Retinal pigment epithelial cell (primary cell): ENCODE data around the gene BICC1.

Experiments used
- DNase-seq: peaks from one replicate; pipeline ENCODE4 v3.0.0-alpha.2; 2010; ENCODE audit warnings: low read depth
- H3K4me3 ChIP-seq: 2 replicates; pipeline ENCODE4 v1.5.1; 2011; ENCODE audit warnings: mild to moderate bottlenecking, low read length, control low read depth, moderate library complexity
- CTCF ChIP-seq: conservative IDR thresholded peaks from 2 replicates; pipeline ENCODE4 v1.5.1; 2011; ENCODE audit warnings: low read depth, low read length, control low read depth, inconsistent platforms

Gene BICC1

DNA sequence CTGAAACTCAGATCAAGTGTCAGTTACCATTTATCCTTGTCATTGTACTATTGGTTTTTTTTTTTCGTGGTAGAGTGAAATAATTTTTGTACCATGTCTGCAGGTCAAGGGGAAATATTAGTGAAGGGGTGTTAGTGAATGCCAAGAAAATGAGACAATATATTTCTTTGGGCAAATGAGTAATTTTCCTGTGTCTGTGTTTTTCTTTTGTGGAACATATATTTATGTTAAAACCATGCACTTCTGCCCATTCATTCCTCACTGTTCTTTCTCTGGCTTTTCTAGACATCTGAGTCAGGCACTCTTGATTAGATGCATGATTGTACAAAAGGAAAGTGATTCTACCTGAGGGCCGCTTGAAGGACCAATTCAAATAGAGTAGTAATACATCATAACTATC lies 161.6 kb downstream of the BICC1 start:
- TF ChIP-seq CTCF = no peak
- H3K4me3 ChIP-seq = no peak overlapping the region
- DNase-seq = no peak

DNA sequence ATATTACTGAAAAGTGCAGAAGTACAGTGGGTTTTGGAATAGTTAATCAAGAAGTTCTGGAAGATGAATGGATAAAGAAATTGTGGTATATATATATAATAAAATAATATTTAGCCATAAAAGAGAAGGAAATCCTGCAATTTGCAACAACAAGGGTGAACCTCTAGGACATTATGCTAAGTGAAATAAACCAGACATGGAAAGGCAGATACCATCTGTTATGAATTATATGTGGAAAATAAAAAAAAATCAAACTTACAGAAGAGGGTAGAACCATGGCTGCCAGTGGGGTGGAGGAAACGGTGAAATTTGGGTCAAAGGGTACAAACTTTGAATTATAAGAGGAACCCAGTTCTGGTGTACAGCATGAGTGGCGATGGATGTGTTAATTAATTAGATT lies 162.6 kb downstream of the BICC1 start:
- no peak overlapping the region for H3K4me3 ChIP-seq
- no peak for DNase-seq
- no peak for TF ChIP-seq CTCF

- no peak for TF ChIP-seq CTCF
- DNase-seq = no peak
- H3K4me3 ChIP-seq = no peak overlapping the region
Observed at GRCh38 chr10:58691528-58691927, 178.9 kb downstream of the BICC1 start.

DNA sequence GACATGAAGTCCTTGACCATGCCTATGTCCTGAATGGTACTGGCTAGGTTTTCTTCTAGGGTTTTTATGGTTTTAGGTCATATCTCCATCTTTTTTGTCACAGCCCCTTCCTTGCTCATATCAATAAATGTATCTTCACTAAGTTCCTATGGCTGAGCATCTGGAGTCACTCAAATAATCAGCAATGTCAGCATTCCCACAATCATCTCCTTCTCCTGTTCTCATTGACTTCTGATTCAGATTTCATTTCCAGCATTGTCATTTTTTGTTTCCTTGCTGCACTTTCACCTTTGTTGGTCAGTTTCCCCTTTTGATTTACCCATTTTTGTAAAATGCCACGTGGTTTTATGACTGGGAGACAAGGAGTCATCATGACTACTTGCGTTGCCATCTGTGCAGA lies 181.2 kb downstream of the BICC1 start:
- no peak overlapping the region for H3K4me3 ChIP-seq
- DNase-seq = no peak
- TF ChIP-seq CTCF = no peak

GRCh38 chr10:58695022-58695421 lies 182.3 kb downstream of the BICC1 start:
- TF ChIP-seq CTCF = no peak
- H3K4me3 ChIP-seq = no peak overlapping the region
- DNase-seq = no peak

DNA sequence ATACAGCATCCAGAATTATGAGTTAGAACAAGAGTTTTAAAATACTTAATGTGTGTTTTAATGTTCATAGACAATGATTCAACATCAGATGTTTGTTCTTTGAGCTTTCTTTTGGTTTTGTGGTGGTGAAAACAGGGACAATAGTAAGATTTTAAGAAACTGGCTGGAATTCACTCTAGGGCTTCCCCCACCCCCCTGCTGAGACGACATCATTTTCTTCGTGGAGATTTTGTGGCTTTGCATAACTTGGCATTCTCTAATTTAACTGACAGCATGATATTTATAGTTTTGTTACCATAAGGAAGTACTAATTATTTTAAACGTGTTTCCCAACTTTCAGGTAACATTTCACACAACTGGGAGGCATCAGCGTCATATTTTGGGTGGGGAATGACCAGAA lies 184.1 kb downstream of the BICC1 start:
- no peak for TF ChIP-seq CTCF
- no peak overlapping the region for H3K4me3 ChIP-seq
- DNase-seq = no peak

DNA sequence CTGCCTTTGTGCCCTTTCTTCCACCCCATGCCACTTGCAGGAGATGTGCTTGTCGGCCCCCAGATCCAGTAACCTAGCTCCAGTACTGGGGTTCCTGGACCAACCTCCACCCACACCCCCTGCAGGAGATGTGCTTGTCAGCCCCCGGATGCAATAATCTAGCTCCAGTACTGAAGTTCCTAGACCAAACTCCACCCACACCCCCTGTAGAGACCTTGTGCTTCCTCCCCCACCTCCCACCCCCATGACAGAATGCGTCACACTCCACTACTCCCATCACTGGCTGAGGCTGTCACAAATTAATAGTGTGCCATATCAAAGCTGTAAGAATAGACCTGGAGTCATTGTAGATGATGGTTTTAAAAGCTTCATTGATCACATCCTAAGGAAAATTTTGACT lies 185.0 kb downstream of the BICC1 start:
- H3K4me3 ChIP-seq = no peak overlapping the region
- DNase-seq = no peak
- no peak for TF ChIP-seq CTCF
